WTC11 (cell line): ENCODE data around the gene FGF6. TPM values are rescaled to one million over a fixed set of nuclear protein-coding genes. Genes with fewer than 3 reads are reported as not detected.

Source experiments
- ATF3 ChIP-seq: sonication (generic); formaldehyde crosslinking; conservative IDR thresholded peaks from 2 replicates; pipeline ENCODE4 v1.8.1; 2022; ENCODE audit warnings: mild to moderate bottlenecking, missing genetic modification reagents
- CREM ChIP-seq: sonication (generic); formaldehyde crosslinking; IDR thresholded peaks from 2 replicates; pipeline ENCODE4 v1.8.1; 2022; ENCODE audit warnings: mild to moderate bottlenecking, missing genetic modification reagents, moderate library complexity
- ERG ChIP-seq: fragments of 250-450 bp; sonication (Bioruptor Pico); IDR thresholded peaks from 2 replicates; pipeline ENCODE4 v1.8.0; 2021; ENCODE audit warnings: mild to moderate bottlenecking
- FOXK1 ChIP-seq: sonication (generic); formaldehyde crosslinking; IDR thresholded peaks from 2 replicates; pipeline ENCODE4 v1.8.0; 2022; ENCODE audit warnings: mild to moderate bottlenecking, moderate library complexity, missing genetic modification reagents
- FOXP1 ChIP-seq: sonication (generic); formaldehyde crosslinking; IDR thresholded peaks from 2 replicates; pipeline ENCODE4 v1.8.0; 2022; ENCODE audit warnings: missing genetic modification reagents, mild to moderate bottlenecking, moderate library complexity, borderline replicate concordance
- IRF1 ChIP-seq: sonication (generic); formaldehyde crosslinking; IDR thresholded peaks from 2 replicates; pipeline ENCODE4 v1.8.0; 2023; ENCODE audit warnings: missing genetic modification reagents
- JUN ChIP-seq: sonication (generic); formaldehyde crosslinking; IDR thresholded peaks from 2 replicates; pipeline ENCODE4 v1.8.0; 2023; ENCODE audit warnings: mild to moderate bottlenecking, missing genetic modification reagents
- NFATC4 ChIP-seq: fragments of 250-450 bp; sonication (Bioruptor Pico); IDR thresholded peaks from 2 replicates; pipeline ENCODE4 v1.9.0; 2021; ENCODE audit warnings: mild to moderate bottlenecking
- RORB ChIP-seq: fragments of 250-450 bp; sonication (Bioruptor Pico); IDR thresholded peaks from 2 replicates; pipeline ENCODE4 v1.9.0; 2021; ENCODE audit warnings: mild to moderate bottlenecking
- SMAD3 ChIP-seq: sonication (generic); formaldehyde crosslinking; IDR thresholded peaks from 2 replicates; pipeline ENCODE4 v1.8.0; 2022; ENCODE audit warnings: missing genetic modification reagents, mild to moderate bottlenecking, borderline replicate concordance
- SOX15 ChIP-seq: fragments of 250-450 bp; sonication (Bioruptor Pico); IDR thresholded peaks from 2 replicates; pipeline ENCODE4 v1.9.0; 2021; ENCODE audit warnings: mild to moderate bottlenecking
- ZBTB21 ChIP-seq: sonication (generic); formaldehyde crosslinking; IDR thresholded peaks from 2 replicates; pipeline ENCODE4 v1.8.1; 2023; ENCODE audit warnings: mild to moderate bottlenecking, missing genetic modification reagents, borderline replicate concordance
- ZMAT4 ChIP-seq: fragments of 250-450 bp; sonication (Bioruptor Pico); IDR thresholded peaks from 2 replicates; pipeline ENCODE4 v1.9.0; 2021; ENCODE audit warnings: mild to moderate bottlenecking
- ZNF219 ChIP-seq: sonication (generic); formaldehyde crosslinking; IDR thresholded peaks from 2 replicates; pipeline ENCODE4 v1.8.0; 2023; ENCODE audit warnings: missing genetic modification reagents, mild to moderate bottlenecking, borderline replicate concordance
- ZNF232 ChIP-seq: sonication (generic); formaldehyde crosslinking; IDR thresholded peaks from 2 replicates; pipeline ENCODE4 v1.8.0; 2022; ENCODE audit warnings: mild to moderate bottlenecking, missing genetic modification reagents
- ZNF423 ChIP-seq: fragments of 250-450 bp; sonication (Bioruptor Pico); IDR thresholded peaks from 2 replicates; pipeline ENCODE4 v2.1.2; 2022; ENCODE audit warnings: mild to moderate bottlenecking, moderate library complexity
- ZNF512 ChIP-seq: sonication (generic); formaldehyde crosslinking; IDR thresholded peaks from 2 replicates; pipeline ENCODE4 v1.8.1; 2022; ENCODE audit warnings: missing genetic modification reagents, borderline replicate concordance
- ZNF671 ChIP-seq: fragments of 250-450 bp; sonication (Bioruptor Pico); IDR thresholded peaks from 2 replicates; pipeline ENCODE4 v1.8.0; 2021; ENCODE audit warnings: mild to moderate bottlenecking
- total RNA-seq: library from RNA; stranded (reverse); gene quantifications from 3 replicates; pipeline ENCODE4 v1.2.3, GENCODE V29; 2021
- TF ChIP-seq, protein P1 (sequence below): sonication (generic); formaldehyde crosslinking; IDR thresholded peaks from 2 replicates; pipeline ENCODE4 v1.8.1; 2023; ENCODE audit warnings: mild to moderate bottlenecking, missing genetic modification reagents, moderate library complexity
- TF ChIP-seq, protein P2 (sequence below): sonication (generic); formaldehyde crosslinking; IDR thresholded peaks from 2 replicates; pipeline ENCODE4 v1.8.1; 2023; ENCODE audit warnings: mild to moderate bottlenecking, missing genetic modification reagents
- TF ChIP-seq, protein P3 (sequence below): sonication (generic); formaldehyde crosslinking; IDR thresholded peaks from 2 replicates; pipeline ENCODE4 v1.8.1; 2022; ENCODE audit warnings: mild to moderate bottlenecking, moderate library complexity, missing genetic modification reagents

The FGF6 gene
- total RNA-seq, 1 experiment from 2014 or later, result not detected

- TF ChIP-seq ZMAT4 (no peak), ZBTB21 (CRISPR knock-in tag) (no peak), FOXP1 (CRISPR knock-in tag) (no peak), ZNF423 (CRISPR knock-in tag) (peak; percentile 54), NFATC4 (CRISPR knock-in tag) (no peak), JUN (CRISPR knock-in tag) (no peak), RORB (CRISPR knock-in tag) (no peak), SOX15 (CRISPR knock-in tag) (no peak), ZNF232 (CRISPR knock-in tag) (no peak), ZNF512 (CRISPR knock-in tag) (no peak), FOXK1 (CRISPR knock-in tag) (no peak), SMAD3 (CRISPR knock-in tag) (no peak), ZNF671 (CRISPR knock-in tag) (no peak), IRF1 (CRISPR knock-in tag) (no peak), CREM (CRISPR knock-in tag) (peak; percentile 46; the same call in 1 of the 2 replicates), ERG (no peak), ATF3 (CRISPR knock-in tag) (no peak), ZNF219 (CRISPR knock-in tag) (no peak)
- TF ChIP-seq, protein P1, sequence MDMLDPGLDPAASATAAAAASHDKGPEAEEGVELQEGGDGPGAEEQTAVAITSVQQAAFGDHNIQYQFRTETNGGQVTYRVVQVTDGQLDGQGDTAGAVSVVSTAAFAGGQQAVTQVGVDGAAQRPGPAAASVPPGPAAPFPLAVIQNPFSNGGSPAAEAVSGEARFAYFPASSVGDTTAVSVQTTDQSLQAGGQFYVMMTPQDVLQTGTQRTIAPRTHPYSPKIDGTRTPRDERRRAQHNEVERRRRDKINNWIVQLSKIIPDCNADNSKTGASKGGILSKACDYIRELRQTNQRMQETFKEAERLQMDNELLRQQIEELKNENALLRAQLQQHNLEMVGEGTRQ (CRISPR knock-in tag), result peak; percentile 22; the same call in 1 of the 2 replicates
- TF ChIP-seq, protein P2, sequence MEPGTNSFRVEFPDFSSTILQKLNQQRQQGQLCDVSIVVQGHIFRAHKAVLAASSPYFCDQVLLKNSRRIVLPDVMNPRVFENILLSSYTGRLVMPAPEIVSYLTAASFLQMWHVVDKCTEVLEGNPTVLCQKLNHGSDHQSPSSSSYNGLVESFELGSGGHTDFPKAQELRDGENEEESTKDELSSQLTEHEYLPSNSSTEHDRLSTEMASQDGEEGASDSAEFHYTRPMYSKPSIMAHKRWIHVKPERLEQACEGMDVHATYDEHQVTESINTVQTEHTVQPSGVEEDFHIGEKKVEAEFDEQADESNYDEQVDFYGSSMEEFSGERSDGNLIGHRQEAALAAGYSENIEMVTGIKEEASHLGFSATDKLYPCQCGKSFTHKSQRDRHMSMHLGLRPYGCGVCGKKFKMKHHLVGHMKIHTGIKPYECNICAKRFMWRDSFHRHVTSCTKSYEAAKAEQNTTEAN (CRISPR knock-in tag), result no peak
- TF ChIP-seq, protein P3, sequence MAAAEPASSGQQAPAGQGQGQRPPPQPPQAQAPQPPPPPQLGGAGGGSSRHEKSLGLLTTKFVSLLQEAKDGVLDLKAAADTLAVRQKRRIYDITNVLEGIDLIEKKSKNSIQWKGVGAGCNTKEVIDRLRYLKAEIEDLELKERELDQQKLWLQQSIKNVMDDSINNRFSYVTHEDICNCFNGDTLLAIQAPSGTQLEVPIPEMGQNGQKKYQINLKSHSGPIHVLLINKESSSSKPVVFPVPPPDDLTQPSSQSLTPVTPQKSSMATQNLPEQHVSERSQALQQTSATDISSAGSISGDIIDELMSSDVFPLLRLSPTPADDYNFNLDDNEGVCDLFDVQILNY, result 0 out of 2 replicates have a peak, but pooled peaks have one; percentile 34
Observed at GRCh38 chr12:4441355-4442335, 4.0 kb downstream of the FGF6 start (continued).
